Neural cell (in vitro differentiated cells): ENCODE data around the gene KLHL14. TPM values are rescaled to one million over a fixed set of nuclear protein-coding genes. Genes with fewer than 3 reads are reported as not detected.

Experiments
- H2AFZ ChIP-seq: fragments of 200-600, 300-800 bp; sonication (generic), shearing (Covaris generic); 2 replicates; pipeline ENCODE4 v1.6.0; 2014; ENCODE audit warnings: low read depth, mild to moderate bottlenecking, antibody characterized with exemption, low read length, moderate library complexity
- H3F3A ChIP-seq: fragments of 200-600 bp; shearing (Covaris generic); 2 replicates; pipeline ENCODE4 v1.6.1; 2016; ENCODE audit warnings: mild to moderate bottlenecking, moderate library complexity, mixed read lengths, antibody characterized with exemption, low read length; ENCODE audit not compliant: insufficient read depth, poor library complexity, severe bottlenecking
- H3K27ac ChIP-seq: fragments of 200-600, 300-800 bp; sonication (generic), shearing (Covaris generic); 2 replicates; pipeline ENCODE4 v1.5.1; 2014; ENCODE audit warnings: mild to moderate bottlenecking, low read length, moderate library complexity
- H3K27me3 ChIP-seq: fragments of 300-800, 200-600 bp; sonication (generic), shearing (Covaris generic); 2 replicates; pipeline ENCODE4 v1.6.0; 2014; ENCODE audit warnings: mild to moderate bottlenecking, low read depth, low read length, moderate library complexity; ENCODE audit not compliant: insufficient read depth
- H3K36me3 ChIP-seq: fragments of 300-800, 200-600 bp; sonication (generic), shearing (Covaris generic); 2 replicates; pipeline ENCODE4 v1.5.1; 2014; ENCODE audit warnings: mild to moderate bottlenecking, antibody characterized with exemption, low read length, moderate library complexity; ENCODE audit not compliant: insufficient read depth
- H3K4me2 ChIP-seq: fragments of 300-800, 200-600 bp; sonication (generic), shearing (Covaris generic); 2 replicates; pipeline ENCODE4 v1.6.0; 2014; ENCODE audit warnings: mild to moderate bottlenecking, low read length
- H3K4me3 ChIP-seq: fragments of 300-800, 200-600 bp; sonication (generic), shearing (Covaris generic); 2 replicates; pipeline ENCODE4 v1.5.1; 2014; ENCODE audit warnings: mild to moderate bottlenecking, low read length, moderate library complexity
- H3K79me2 ChIP-seq: fragments of 200-600 bp; shearing (Covaris generic); replicated peaks from 2 replicates; pipeline ENCODE4 v1.6.0; 2014; ENCODE audit warnings: mild to moderate bottlenecking, low read length, moderate library complexity; ENCODE audit not compliant: insufficient read depth
- H3K9ac ChIP-seq: fragments of 300-800, 200-600 bp; sonication (generic), shearing (Covaris generic); 2 replicates; pipeline ENCODE4 v1.6.1; 2016; ENCODE audit warnings: mild to moderate bottlenecking, low read length, mixed read lengths
- H3K9me2 ChIP-seq: fragments of 200-600 bp; shearing (Covaris generic); 2 replicates; pipeline ENCODE4 v1.6.1; 2016; ENCODE audit warnings: mild to moderate bottlenecking, low read length, mixed read lengths; ENCODE audit not compliant: insufficient read depth
- H3K9me3 ChIP-seq: fragments of 200-600, 300-800 bp; sonication (generic), shearing (Covaris generic); 2 replicates; pipeline ENCODE4 v1.6.1; 2016; ENCODE audit warnings: mild to moderate bottlenecking, mixed run types, low read length, moderate library complexity, mixed read lengths
- H4K20me1 ChIP-seq: fragments of 200-600 bp; shearing (Covaris generic); 2 replicates; pipeline ENCODE4 v1.6.1; 2016; ENCODE audit warnings: mild to moderate bottlenecking, mixed run types; ENCODE audit not compliant: insufficient read depth
- EP300 ChIP-seq: fragments of 450-650 bp; conservative IDR thresholded peaks from 2 replicates; pipeline ENCODE4 v1.6.1; 2014; ENCODE audit warnings: antibody characterized with exemption, mild to moderate bottlenecking, moderate library complexity; ENCODE audit not compliant: poor library complexity, severe bottlenecking
- EZH2 ChIP-seq: fragments of 200-600, 300-800 bp; shearing (Covaris generic), sonication (generic); IDR thresholded peaks from 2 replicates; pipeline ENCODE4 v1.6.1; 2014; ENCODE audit warnings: antibody characterized with exemption, low read length, borderline replicate concordance, mild to moderate bottlenecking; ENCODE audit not compliant: insufficient read depth, poor library complexity, severe bottlenecking
- MXI1 ChIP-seq: fragments of 450-650 bp; conservative IDR thresholded peaks from 2 replicates; pipeline ENCODE4 v1.6.1; 2014; ENCODE audit warnings: antibody characterized with exemption, mild to moderate bottlenecking; ENCODE audit not compliant: poor library complexity, severe bottlenecking
- POLR2AphosphoS5 ChIP-seq: IDR thresholded peaks from 2 replicates; pipeline ENCODE4 v1.6.1; 2012
- RAD21 ChIP-seq: fragments of 450-650 bp; conservative IDR thresholded peaks from 2 replicates; pipeline ENCODE4 v1.6.1; 2014; ENCODE audit warnings: antibody characterized with exemption, mild to moderate bottlenecking, moderate library complexity
- SMC3 ChIP-seq: fragments of 450-650 bp; conservative IDR thresholded peaks from 2 replicates; pipeline ENCODE4 v1.6.1; 2014; ENCODE audit warnings: antibody characterized with exemption, mild to moderate bottlenecking, moderate library complexity; ENCODE audit not compliant: poor library complexity
- TAF1 ChIP-seq: IDR thresholded peaks from 2 replicates; pipeline ENCODE4 v1.6.1; 2012; ENCODE audit warnings: low read depth
- polyA plus RNA-seq: library from polyadenylated mRNA; depleted of rRNA; stranded (reverse); fragments of >200 nt; gene quantifications from 2 replicates; pipeline ENCODE4 v1.2.3, GENCODE V29; 2014
- TF ChIP-seq, protein P1 (sequence below): fragments of 450-650 bp; IDR thresholded peaks from 2 replicates; pipeline ENCODE4 v1.5.1; 2014; ENCODE audit warnings: antibody characterized with exemption, mild to moderate bottlenecking, moderate library complexity; ENCODE audit not compliant: poor library complexity, severe bottlenecking
- TF ChIP-seq, protein P2 (sequence below): IDR thresholded peaks from 2 replicates; pipeline ENCODE4 v1.6.1; 2012; ENCODE audit warnings: borderline replicate concordance

KLHL14 gene
- polyA plus RNA-seq, 1 donor from 2014 or later: 0.33 TPM

DNA sequence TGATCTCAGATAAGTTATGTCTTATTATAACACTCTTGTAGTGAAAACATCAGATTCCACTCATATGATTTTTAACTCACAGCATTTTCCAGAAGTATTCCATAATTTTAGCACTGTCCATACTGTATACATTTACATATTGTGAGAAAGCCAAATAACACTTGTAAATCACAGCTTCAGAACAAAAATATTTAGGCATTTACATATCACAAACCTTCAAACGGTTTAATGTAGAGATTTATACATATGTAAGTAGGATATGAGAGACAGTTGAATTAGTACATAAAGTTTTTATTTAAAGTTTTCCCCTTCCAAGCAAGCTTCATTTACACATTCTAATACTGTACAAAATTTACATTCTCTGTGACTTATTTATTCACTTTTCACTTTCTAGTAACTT, 100.4 kb downstream of the KLHL14 start:
- no peaks in the 10 kb centered on the region for H3K9me2 ChIP-seq
- no peaks in the 10 kb centered on the region for H3K27me3 ChIP-seq
- H3K4me2 ChIP-seq: no peak overlapping the region
- H3K27ac ChIP-seq: no peak overlapping the region
- H2AFZ ChIP-seq: no peak overlapping the region
- no peaks in the 10 kb centered on the region for H3K9me3 ChIP-seq
- H3K9ac ChIP-seq: no peak overlapping the region
- TF ChIP-seq, protein P1, sequence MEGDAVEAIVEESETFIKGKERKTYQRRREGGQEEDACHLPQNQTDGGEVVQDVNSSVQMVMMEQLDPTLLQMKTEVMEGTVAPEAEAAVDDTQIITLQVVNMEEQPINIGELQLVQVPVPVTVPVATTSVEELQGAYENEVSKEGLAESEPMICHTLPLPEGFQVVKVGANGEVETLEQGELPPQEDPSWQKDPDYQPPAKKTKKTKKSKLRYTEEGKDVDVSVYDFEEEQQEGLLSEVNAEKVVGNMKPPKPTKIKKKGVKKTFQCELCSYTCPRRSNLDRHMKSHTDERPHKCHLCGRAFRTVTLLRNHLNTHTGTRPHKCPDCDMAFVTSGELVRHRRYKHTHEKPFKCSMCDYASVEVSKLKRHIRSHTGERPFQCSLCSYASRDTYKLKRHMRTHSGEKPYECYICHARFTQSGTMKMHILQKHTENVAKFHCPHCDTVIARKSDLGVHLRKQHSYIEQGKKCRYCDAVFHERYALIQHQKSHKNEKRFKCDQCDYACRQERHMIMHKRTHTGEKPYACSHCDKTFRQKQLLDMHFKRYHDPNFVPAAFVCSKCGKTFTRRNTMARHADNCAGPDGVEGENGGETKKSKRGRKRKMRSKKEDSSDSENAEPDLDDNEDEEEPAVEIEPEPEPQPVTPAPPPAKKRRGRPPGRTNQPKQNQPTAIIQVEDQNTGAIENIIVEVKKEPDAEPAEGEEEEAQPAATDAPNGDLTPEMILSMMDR: no peak
- TF ChIP-seq RAD21: no peak
- no peak for TF ChIP-seq POLR2AphosphoS5
- TF ChIP-seq EZH2: no peak
- TF ChIP-seq SMC3: no peak
- TF ChIP-seq TAF1: no peak
- TF ChIP-seq, protein P2, sequence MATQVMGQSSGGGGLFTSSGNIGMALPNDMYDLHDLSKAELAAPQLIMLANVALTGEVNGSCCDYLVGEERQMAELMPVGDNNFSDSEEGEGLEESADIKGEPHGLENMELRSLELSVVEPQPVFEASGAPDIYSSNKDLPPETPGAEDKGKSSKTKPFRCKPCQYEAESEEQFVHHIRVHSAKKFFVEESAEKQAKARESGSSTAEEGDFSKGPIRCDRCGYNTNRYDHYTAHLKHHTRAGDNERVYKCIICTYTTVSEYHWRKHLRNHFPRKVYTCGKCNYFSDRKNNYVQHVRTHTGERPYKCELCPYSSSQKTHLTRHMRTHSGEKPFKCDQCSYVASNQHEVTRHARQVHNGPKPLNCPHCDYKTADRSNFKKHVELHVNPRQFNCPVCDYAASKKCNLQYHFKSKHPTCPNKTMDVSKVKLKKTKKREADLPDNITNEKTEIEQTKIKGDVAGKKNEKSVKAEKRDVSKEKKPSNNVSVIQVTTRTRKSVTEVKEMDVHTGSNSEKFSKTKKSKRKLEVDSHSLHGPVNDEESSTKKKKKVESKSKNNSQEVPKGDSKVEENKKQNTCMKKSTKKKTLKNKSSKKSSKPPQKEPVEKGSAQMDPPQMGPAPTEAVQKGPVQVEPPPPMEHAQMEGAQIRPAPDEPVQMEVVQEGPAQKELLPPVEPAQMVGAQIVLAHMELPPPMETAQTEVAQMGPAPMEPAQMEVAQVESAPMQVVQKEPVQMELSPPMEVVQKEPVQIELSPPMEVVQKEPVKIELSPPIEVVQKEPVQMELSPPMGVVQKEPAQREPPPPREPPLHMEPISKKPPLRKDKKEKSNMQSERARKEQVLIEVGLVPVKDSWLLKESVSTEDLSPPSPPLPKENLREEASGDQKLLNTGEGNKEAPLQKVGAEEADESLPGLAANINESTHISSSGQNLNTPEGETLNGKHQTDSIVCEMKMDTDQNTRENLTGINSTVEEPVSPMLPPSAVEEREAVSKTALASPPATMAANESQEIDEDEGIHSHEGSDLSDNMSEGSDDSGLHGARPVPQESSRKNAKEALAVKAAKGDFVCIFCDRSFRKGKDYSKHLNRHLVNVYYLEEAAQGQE: no peak
- TF ChIP-seq MXI1: no peak
- TF ChIP-seq EP300: no peak
- H4K20me1 ChIP-seq: no peaks in the 10 kb centered on the region
- no peaks in the 10 kb centered on the region for H3K79me2 ChIP-seq
- no peaks in the 10 kb centered on the region for H3K36me3 ChIP-seq
- H3K4me3 ChIP-seq: no peak overlapping the region
- no peaks in the 10 kb centered on the region for H3F3A ChIP-seq

DNA sequence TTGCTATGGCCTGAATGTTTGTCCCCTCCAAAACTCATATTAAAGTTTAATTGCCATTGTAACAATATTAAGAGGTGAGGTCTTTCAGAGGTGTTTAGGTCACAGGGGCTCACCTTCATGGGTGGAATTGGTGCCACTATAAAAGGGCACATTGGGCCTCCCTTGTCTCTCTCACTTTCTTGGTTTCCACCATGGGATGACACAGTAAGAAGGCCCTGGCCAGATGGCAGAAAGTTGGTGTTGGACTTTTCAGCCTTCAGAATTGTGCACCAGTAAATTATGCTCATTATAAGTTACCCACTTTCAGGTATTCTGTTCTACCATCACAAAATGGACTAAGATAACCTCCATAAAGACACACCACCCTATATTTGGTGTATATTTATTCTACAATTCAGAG, 102.1 kb downstream of the KLHL14 start:
- Histone ChIP-seq H3K4me3 (no peak overlapping the region), H3K9me2 (no peaks in the 10 kb centered on the region), H3K36me3 (no peaks in the 10 kb centered on the region), H4K20me1 (no peaks in the 10 kb centered on the region), H3K27ac (no peak overlapping the region), H3K9me3 (no peaks in the 10 kb centered on the region), H3K9ac (no peak overlapping the region), H3F3A (no peaks in the 10 kb centered on the region), H3K79me2 (no peaks in the 10 kb centered on the region), H3K4me2 (no peak overlapping the region), H3K27me3 (no peaks in the 10 kb centered on the region), H2AFZ (no peak overlapping the region)
- no peak for TF ChIP-seq EP300
- no peak for TF ChIP-seq MXI1
- no peak for TF ChIP-seq TAF1
- TF ChIP-seq POLR2AphosphoS5: no peak
- TF ChIP-seq, protein P1: no peak
- no peak for TF ChIP-seq SMC3
- TF ChIP-seq, protein P2: no peak
- TF ChIP-seq RAD21: no peak
- no peak for TF ChIP-seq EZH2
